Kidney (tissue), 14 donors: Measurements from ENCODE around the gene ALDH3A2. TPM values are rescaled to one million over a fixed set of nuclear protein-coding genes. Genes with fewer than 3 reads are reported as not detected.

Experiments used
- DNase-seq, 5 donors: peaks; one replicate each; pipeline ENCODE4 v3.0.0-alpha.2; 2013 to 2020
- FAIRE-seq: peaks from 2 replicates; lab custom pipeline; 2012; peaks lifted over from hg19 to GRCh38; lab: Jason Lieb, UNC
- H3K27ac ChIP-seq, 2 donors: one replicate each; pipeline ENCODE4 v1.7.0; 2013; ENCODE audit warnings: low read depth in 2 of 2, low read length in 2 of 2, inconsistent platforms in 1 of 2
- H3K27me3 ChIP-seq: one replicate; pipeline ENCODE4 v1.7.1; 2013; ENCODE audit warnings: low read length, inconsistent platforms; ENCODE audit not compliant: control insufficient read depth, insufficient read depth
- H3K36me3 ChIP-seq, 3 donors: one replicate each; pipeline versions ENCODE4 v1.7.0 to v1.7.1; 2013; ENCODE audit warnings: low read length in 3 of 3, control low read depth in 1 of 3, inconsistent platforms in 1 of 3; ENCODE audit not compliant: insufficient read depth in 3 of 3, control insufficient read depth in 2 of 3
- H3K4me1 ChIP-seq, 3 donors: one replicate each; pipeline versions ENCODE4 v1.7.0 to v1.7.1; 2013; ENCODE audit warnings: low read length in 3 of 3, inconsistent platforms in 1 of 3, low read depth in 1 of 3; ENCODE audit not compliant: control insufficient read depth in 2 of 3, insufficient read depth in 2 of 3
- H3K4me3 ChIP-seq, 3 donors: one replicate each; pipeline versions ENCODE4 v1.7.0 to v1.8.1; 2013; ENCODE audit warnings: low read length in 3 of 3, control low read depth in 1 of 3, inconsistent platforms in 1 of 3
- H3K9ac ChIP-seq, 3 donors: one replicate each; pipeline versions ENCODE4 v1.7.0 to v1.7.1; 2013; ENCODE audit warnings: low read length in 3 of 3, control low read depth in 1 of 3, inconsistent platforms in 1 of 3
- H3K9me3 ChIP-seq, 3 donors: one replicate each; pipeline versions ENCODE4 v1.7.0 to v1.7.1; 2013; ENCODE audit warnings: low read length in 3 of 3, control low read depth in 1 of 3, inconsistent platforms in 1 of 3; ENCODE audit not compliant: control insufficient read depth in 2 of 3, insufficient read depth in 1 of 3
- CTCF ChIP-seq: IDR thresholded peaks from 3 replicates; pipeline ENCODE4 v1.5.1; 2012; ENCODE audit warnings: mild to moderate bottlenecking, moderate library complexity, borderline replicate concordance; ENCODE audit not compliant: insufficient read depth; ENCODE audit errors: extremely low read depth
- intact Hi-C: fragments of 100-400 bp; cut with DNase I; formaldehyde crosslinking; loops from one replicate; pipeline ENCODE4 v1.11.1; 2022
- polyA plus RNA-seq: library from polyadenylated mRNA; stranded (reverse); fragments of 350-450 nt; fragmentation: Illumina TruSeq; extraction: RNeasy Lipid Tissue Mini Kit (QIAGEN cat#74804); gene quantifications from one replicate; pipeline ENCODE4 v1.2.3, GENCODE V29; 2014; ENCODE audit warnings: low read depth, low replicate concordance; ENCODE audit not compliant: insufficient read depth
- total RNA-seq: library from RNA; stranded (reverse); fragmentation: NEBNext Ultra II Directional; extraction: Animal tissue kit (Norgen Biotek cat#: 25700); gene quantifications from one replicate; pipeline ENCODE4 v1.2.1, GENCODE V29; 2021
- donor health status: control.
- donor health status: control.
- donor health status: control.
- donor health status: control.
- donor health status: control.
- donor health status: DM: yes; HTN: yes; CAD: no.
- donor health status: Normal renal cell carcinoma (clear cell type).

The ALDH3A2 gene
- total and polyA plus RNA-seq, 2 donors from 2014 or later = 75.0 to 87.7 TPM

- FAIRE-seq (no peak), DNase-seq (peak in 4 of 5 donors; percentile 17 to 63 (median 42))
- H3K27me3 ChIP-seq = no peaks in the 10 kb centered on the region
- peak overlapping the region in 1 of 3 donors; percentile 7 for H3K9ac ChIP-seq
- peak; percentile 70 for TF ChIP-seq CTCF
- intact Hi-C loops = no loop called here
- H3K4me1 ChIP-seq = peaks cover 0 to 8% (median 5%) of the 10 kb centered on the region in 3 donors
- no peak overlapping the region for H3K4me3 ChIP-seq
- no peak overlapping the region for H3K27ac ChIP-seq
- no peaks in the 10 kb centered on the region for H3K36me3 ChIP-seq
- no peaks in the 10 kb centered on the region for H3K9me3 ChIP-seq
Measured at GRCh38 chr17:19645734-19646201, 2.8 kb upstream of the ALDH3A2 start.

GRCh38 chr17:19646788-19647696 is 1.5 kb upstream of the ALDH3A2 start:
- H3K9me3 ChIP-seq = no peaks in the 10 kb centered on the region
- peak in 2 of 5 donors; percentile 39 to 46 for DNase-seq
- peak overlapping the region in 1 of 3 donors; percentile 91 for H3K9ac ChIP-seq
- intact Hi-C loops = no loop called here
- TF ChIP-seq CTCF = no peak
- H3K4me1 ChIP-seq = peaks cover 7 to 13% (median 13%) of the 10 kb centered on the region in 3 donors
- H3K36me3 ChIP-seq = peaks cover 0 to 5% (median 0%) of the 10 kb centered on the region in 3 donors
- FAIRE-seq = no peak
- H3K27ac ChIP-seq = peak overlapping the region; percentile 97
- no peaks in the 10 kb centered on the region for H3K27me3 ChIP-seq
- peak overlapping the region in 1 of 3 donors; percentile 75 for H3K4me3 ChIP-seq

GRCh38 chr17:19647697-19648474 is 665 bp upstream of the ALDH3A2 start:
- no peak for TF ChIP-seq CTCF

More at GRCh38 chr17:19647697-19648474, 665 bp upstream of the ALDH3A2 start:
- Histone ChIP-seq H3K9ac (peak overlapping the region; percentile 67 to 91 (median 68)), H3K4me3 (peak overlapping the region; percentile 75 to 96 (median 86)), H3K27me3 (no peaks in the 10 kb centered on the region), H3K36me3 (peaks cover 0 to 5% (median 0%) of the 10 kb centered on the region in 3 donors), H3K27ac (peak overlapping the region; percentile 97), H3K4me1 (peaks cover 7 to 16% (median 13%) of the 10 kb centered on the region in 3 donors), H3K9me3 (no peaks in the 10 kb centered on the region)
- DNase-seq (peak in 4 of 5 donors; percentile 68 to 92 (median 78)), FAIRE-seq (no peak)
- intact Hi-C loops = no loop called here
